Measurements from ENCODE around the gene SYNDIG1L.

Gene SYNDIG1L

DNA sequence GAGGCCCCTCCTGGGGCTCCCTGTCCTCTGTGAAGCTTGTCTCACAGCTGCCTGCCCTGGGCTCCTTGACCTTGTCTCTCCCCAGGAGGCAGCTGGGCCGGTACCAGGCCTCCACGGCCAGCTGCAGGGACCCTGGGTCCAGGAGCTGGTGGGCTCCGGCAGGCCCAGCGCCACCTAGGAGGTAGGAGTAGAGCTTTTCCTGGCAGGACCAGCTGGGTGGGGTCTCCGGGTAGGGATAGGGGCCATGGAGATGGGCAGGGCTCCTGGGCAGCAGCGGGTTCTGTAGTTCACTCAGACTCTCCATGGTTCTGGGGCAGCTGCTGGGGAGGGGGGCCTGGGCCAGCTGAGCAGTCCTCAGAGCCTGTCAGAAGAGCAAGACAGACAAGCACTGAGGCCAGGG is 16.6 kb downstream of the SYNDIG1L start:
- H3K27ac ChIP-seq (replicated peaks), result no peak overlapping the region
- no peak overlapping the region for H3K4me3 ChIP-seq (replicated peaks; ENCODE audit: insufficient read depth, low read length)
- no peak for DNase-seq (ENCODE audit: low read depth in 1 of 2, low spot score in 1 of 2)
- no peaks in the 10 kb centered on the region for H3K27me3 ChIP-seq (ENCODE audit: insufficient read depth, poor library complexity, severe bottlenecking)
- TF ChIP-seq, protein P1, sequence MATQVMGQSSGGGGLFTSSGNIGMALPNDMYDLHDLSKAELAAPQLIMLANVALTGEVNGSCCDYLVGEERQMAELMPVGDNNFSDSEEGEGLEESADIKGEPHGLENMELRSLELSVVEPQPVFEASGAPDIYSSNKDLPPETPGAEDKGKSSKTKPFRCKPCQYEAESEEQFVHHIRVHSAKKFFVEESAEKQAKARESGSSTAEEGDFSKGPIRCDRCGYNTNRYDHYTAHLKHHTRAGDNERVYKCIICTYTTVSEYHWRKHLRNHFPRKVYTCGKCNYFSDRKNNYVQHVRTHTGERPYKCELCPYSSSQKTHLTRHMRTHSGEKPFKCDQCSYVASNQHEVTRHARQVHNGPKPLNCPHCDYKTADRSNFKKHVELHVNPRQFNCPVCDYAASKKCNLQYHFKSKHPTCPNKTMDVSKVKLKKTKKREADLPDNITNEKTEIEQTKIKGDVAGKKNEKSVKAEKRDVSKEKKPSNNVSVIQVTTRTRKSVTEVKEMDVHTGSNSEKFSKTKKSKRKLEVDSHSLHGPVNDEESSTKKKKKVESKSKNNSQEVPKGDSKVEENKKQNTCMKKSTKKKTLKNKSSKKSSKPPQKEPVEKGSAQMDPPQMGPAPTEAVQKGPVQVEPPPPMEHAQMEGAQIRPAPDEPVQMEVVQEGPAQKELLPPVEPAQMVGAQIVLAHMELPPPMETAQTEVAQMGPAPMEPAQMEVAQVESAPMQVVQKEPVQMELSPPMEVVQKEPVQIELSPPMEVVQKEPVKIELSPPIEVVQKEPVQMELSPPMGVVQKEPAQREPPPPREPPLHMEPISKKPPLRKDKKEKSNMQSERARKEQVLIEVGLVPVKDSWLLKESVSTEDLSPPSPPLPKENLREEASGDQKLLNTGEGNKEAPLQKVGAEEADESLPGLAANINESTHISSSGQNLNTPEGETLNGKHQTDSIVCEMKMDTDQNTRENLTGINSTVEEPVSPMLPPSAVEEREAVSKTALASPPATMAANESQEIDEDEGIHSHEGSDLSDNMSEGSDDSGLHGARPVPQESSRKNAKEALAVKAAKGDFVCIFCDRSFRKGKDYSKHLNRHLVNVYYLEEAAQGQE (IDR thresholded peaks at IDR 0.05; ENCODE audit: insufficient replicate concordance, low read depth), result no peak
- TF ChIP-seq SPI1 (IDR thresholded peaks at IDR 0.05; ENCODE audit: borderline replicate concordance, low read depth), result no peak
- no peak for TF ChIP-seq POLR2AphosphoS5 (IDR thresholded peaks at IDR 0.05; ENCODE audit: low read depth)
- TF ChIP-seq, protein P2, sequence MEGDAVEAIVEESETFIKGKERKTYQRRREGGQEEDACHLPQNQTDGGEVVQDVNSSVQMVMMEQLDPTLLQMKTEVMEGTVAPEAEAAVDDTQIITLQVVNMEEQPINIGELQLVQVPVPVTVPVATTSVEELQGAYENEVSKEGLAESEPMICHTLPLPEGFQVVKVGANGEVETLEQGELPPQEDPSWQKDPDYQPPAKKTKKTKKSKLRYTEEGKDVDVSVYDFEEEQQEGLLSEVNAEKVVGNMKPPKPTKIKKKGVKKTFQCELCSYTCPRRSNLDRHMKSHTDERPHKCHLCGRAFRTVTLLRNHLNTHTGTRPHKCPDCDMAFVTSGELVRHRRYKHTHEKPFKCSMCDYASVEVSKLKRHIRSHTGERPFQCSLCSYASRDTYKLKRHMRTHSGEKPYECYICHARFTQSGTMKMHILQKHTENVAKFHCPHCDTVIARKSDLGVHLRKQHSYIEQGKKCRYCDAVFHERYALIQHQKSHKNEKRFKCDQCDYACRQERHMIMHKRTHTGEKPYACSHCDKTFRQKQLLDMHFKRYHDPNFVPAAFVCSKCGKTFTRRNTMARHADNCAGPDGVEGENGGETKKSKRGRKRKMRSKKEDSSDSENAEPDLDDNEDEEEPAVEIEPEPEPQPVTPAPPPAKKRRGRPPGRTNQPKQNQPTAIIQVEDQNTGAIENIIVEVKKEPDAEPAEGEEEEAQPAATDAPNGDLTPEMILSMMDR (IDR thresholded peaks at IDR 0.05; ENCODE audit: insufficient read depth, low read length), result no peak
- TF ChIP-seq GABPA (IDR thresholded peaks at IDR 0.05; ENCODE audit: low read depth), result no peak

DNA sequence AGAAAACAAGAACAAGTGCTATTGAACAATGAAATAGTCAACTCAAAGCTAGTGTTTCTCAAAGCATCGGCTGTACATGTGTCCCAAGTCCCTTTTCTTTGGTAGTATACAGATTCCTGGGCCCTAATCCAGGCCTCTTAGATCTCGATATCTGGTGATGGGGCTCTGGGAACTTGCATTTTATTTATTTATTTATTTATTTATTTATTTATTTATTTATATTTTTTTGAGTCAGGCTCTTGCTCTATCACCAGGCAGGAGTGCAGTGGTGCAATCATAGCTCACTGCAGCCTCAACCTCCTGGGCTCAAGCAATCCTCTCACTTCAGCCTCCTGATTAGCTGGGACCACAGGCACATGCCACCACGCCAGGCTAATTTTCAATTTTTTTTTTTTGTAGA is 17.1 kb downstream of the SYNDIG1L start:
- no peak for DNase-seq (ENCODE audit: low read depth in 1 of 2, low spot score in 1 of 2)
- TF ChIP-seq GABPA (IDR thresholded peaks at IDR 0.05; ENCODE audit: low read depth) (no peak), SPI1 (IDR thresholded peaks at IDR 0.05; ENCODE audit: borderline replicate concordance, low read depth) (no peak), POLR2AphosphoS5 (IDR thresholded peaks at IDR 0.05; ENCODE audit: low read depth) (no peak)
- TF ChIP-seq, protein P1 (IDR thresholded peaks at IDR 0.05; ENCODE audit: insufficient replicate concordance, low read depth), result no peak
- TF ChIP-seq, protein P2 (IDR thresholded peaks at IDR 0.05; ENCODE audit: insufficient read depth, low read length), result no peak
- Histone ChIP-seq H3K27ac (replicated peaks) (no peak overlapping the region), H3K27me3 (ENCODE audit: insufficient read depth, poor library complexity, severe bottlenecking) (no peaks in the 10 kb centered on the region), H3K4me3 (replicated peaks; ENCODE audit: insufficient read depth, low read length) (no peak overlapping the region)

DNA sequence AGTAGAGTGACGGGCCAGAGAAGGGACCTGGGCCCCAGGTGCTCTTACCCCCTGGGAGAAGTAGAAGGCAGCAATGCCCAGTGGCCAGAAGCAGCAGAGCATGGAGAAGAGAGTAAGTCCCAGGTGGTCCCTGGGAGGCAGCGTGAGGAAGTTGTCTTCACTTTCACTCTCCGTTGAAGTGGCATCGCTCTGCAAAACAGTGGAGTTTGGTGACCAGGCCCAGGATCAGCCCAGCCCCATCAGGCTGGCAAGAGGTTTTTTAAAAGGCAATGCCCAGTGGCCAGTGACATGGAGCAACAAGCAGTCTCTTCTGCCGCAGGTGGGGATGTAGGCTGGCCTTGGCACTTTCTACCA is 18.2 kb downstream of the SYNDIG1L start:
- no peak for DNase-seq (ENCODE audit: low read depth in 1 of 2, low spot score in 1 of 2)
- Histone ChIP-seq H3K4me3 (replicated peaks; ENCODE audit: insufficient read depth, low read length) (no peak overlapping the region), H3K27ac (replicated peaks) (no peak overlapping the region), H3K27me3 (ENCODE audit: insufficient read depth, poor library complexity, severe bottlenecking) (no peaks in the 10 kb centered on the region)
- TF ChIP-seq, protein P1 (IDR thresholded peaks at IDR 0.05; ENCODE audit: insufficient replicate concordance, low read depth), result no peak
- TF ChIP-seq GABPA (IDR thresholded peaks at IDR 0.05; ENCODE audit: low read depth) (no peak), POLR2AphosphoS5 (IDR thresholded peaks at IDR 0.05; ENCODE audit: low read depth) (no peak), SPI1 (IDR thresholded peaks at IDR 0.05; ENCODE audit: borderline replicate concordance, low read depth) (no peak)
- TF ChIP-seq, protein P2 (IDR thresholded peaks at IDR 0.05; ENCODE audit: insufficient read depth, low read length), result no peak

All from HL-60 (cell line).